HEK293 (cell line): ENCODE measurements around the gene CNKSR3.

ENCODE experiments used
- CTCF ChIA-PET: fragments of 350-600 bp; formaldehyde crosslinking; extraction: SDS; loops from one replicate; lab custom pipeline; 2021; ENCODE audit warnings: antibody characterized with exemption; lab: Yijun Ruan, JAX
- POLR2A ChIA-PET: fragments of 300-600 bp; formaldehyde crosslinking; extraction: SDS; loops from one replicate; lab custom pipeline; 2020; ENCODE audit warnings: antibody characterized with exemption, inconsistent platforms; lab: Yijun Ruan, JAX
- H3K27ac ChIP-seq: fragments of 200-500 bp; sonication (Bioruptor generic); 2 replicates; pipeline ENCODE4 v1.5.1; 2014; ENCODE audit warnings: low read depth, low read length, control low read depth, inconsistent platforms; ENCODE audit errors: extremely low read depth
- H3K36me3 ChIP-seq, 2 experiments: fragments of 200-500 bp in 1 of 2; sonication (Bioruptor generic) in 1 of 2; 1 replicate in 1 of 2; 2 replicates in 1 of 2; pipeline ENCODE4 v1.5.1; 2014 to 2017; ENCODE audit warnings: inconsistent platforms in 2 of 2, low read length in 2 of 2; ENCODE audit not compliant: control insufficient read depth in 2 of 2, insufficient read depth in 1 of 2
- H3K4me1 ChIP-seq: fragments of 200-500 bp; sonication (Bioruptor generic); 2 replicates; pipeline ENCODE4 v1.5.1; 2014; ENCODE audit warnings: mild to moderate bottlenecking, low read length, inconsistent platforms; ENCODE audit not compliant: control insufficient read depth, insufficient read depth
- H3K4me3 ChIP-seq: 2 replicates; pipeline ENCODE4 v1.5.1; 2011; ENCODE audit warnings: low read depth, mild to moderate bottlenecking, control low read depth, low read length, moderate library complexity
- H3K9me3 ChIP-seq: fragments of 200-500 bp; sonication (Bioruptor generic); 2 replicates; pipeline ENCODE4 v1.5.1; 2014; ENCODE audit warnings: low read depth, low read length, inconsistent platforms; ENCODE audit not compliant: control insufficient read depth, insufficient read depth
- ZNF184 ChIP-seq: fragments of 450-650 bp; IDR thresholded peaks from 2 replicates; pipeline ENCODE4 v1.5.1; 2018; ENCODE audit warnings: missing biosample characterization, mild to moderate bottlenecking, missing genetic modification characterization
- ZNF2 ChIP-seq: fragments of 450-650 bp; formaldehyde crosslinking; IDR thresholded peaks from 2 replicates; pipeline ENCODE4 v1.5.1; 2016; ENCODE audit warnings: missing biosample characterization, missing genetic modification characterization
- ZNF324 ChIP-seq: fragments of 450-650 bp; formaldehyde crosslinking; IDR thresholded peaks from 2 replicates; pipeline ENCODE4 v1.5.1; 2016; ENCODE audit warnings: missing biosample characterization, missing genetic modification characterization
- ZNF350 ChIP-seq: fragments of 450-650 bp; formaldehyde crosslinking; IDR thresholded peaks from 2 replicates; pipeline ENCODE4 v1.5.0; 2017; ENCODE audit warnings: missing biosample characterization, mild to moderate bottlenecking, missing genetic modification characterization
- ZNF423 ChIP-seq: fragments of 450-650 bp; formaldehyde crosslinking; IDR thresholded peaks from 2 replicates; pipeline ENCODE4 v1.5.1; 2016; ENCODE audit warnings: missing biosample characterization, missing genetic modification characterization
- ZNF560 ChIP-seq: fragments of 450-650 bp; formaldehyde crosslinking; IDR thresholded peaks from 2 replicates; pipeline ENCODE4 v1.5.1; 2017; ENCODE audit warnings: missing biosample characterization, missing genetic modification characterization, borderline replicate concordance
- ZNF664 ChIP-seq: fragments of 450-650 bp; formaldehyde crosslinking; IDR thresholded peaks from 2 replicates; pipeline ENCODE4 v1.5.1; 2016; ENCODE audit warnings: missing biosample characterization, missing genetic modification characterization
- ZNF830 ChIP-seq: fragments of 450-650 bp; IDR thresholded peaks from 2 replicates; pipeline ENCODE4 v1.5.0; 2018; ENCODE audit warnings: missing biosample characterization, missing genetic modification characterization, low read depth, mild to moderate bottlenecking, moderate library complexity
- TF ChIP-seq, protein P1 (sequence below): fragments of 450-650 bp; formaldehyde crosslinking; IDR thresholded peaks from 2 replicates; pipeline ENCODE4 v1.5.1; 2017; ENCODE audit warnings: missing biosample characterization, missing genetic modification characterization
- TF ChIP-seq, protein P2 (sequence below): IDR thresholded peaks from 2 replicates; pipeline ENCODE4 v1.6.1; 2011; ENCODE audit warnings: mild to moderate bottlenecking, low read depth, low read length, borderline replicate concordance
- TF ChIP-seq, protein P3 (sequence below): fragments of 450-650 bp; formaldehyde crosslinking; IDR thresholded peaks from 2 replicates; pipeline ENCODE4 v1.5.1; 2017; ENCODE audit warnings: missing biosample characterization, missing genetic modification characterization
- TF ChIP-seq, protein P4 (sequence below): fragments of 450-650 bp; formaldehyde crosslinking; IDR thresholded peaks from 2 replicates; pipeline ENCODE4 v1.5.1; 2016; ENCODE audit warnings: missing biosample characterization, missing genetic modification characterization, borderline replicate concordance
- TF ChIP-seq, protein P5 (sequence below): fragments of 450-650 bp; formaldehyde crosslinking; IDR thresholded peaks from 2 replicates; pipeline ENCODE4 v1.5.1; 2016; ENCODE audit warnings: missing biosample characterization, missing genetic modification characterization
- TF ChIP-seq, protein P6 (sequence below): fragments of 450-650 bp; formaldehyde crosslinking; IDR thresholded peaks from 2 replicates; pipeline ENCODE4 v1.5.1; 2016; ENCODE audit warnings: missing biosample characterization, missing genetic modification characterization
- TF ChIP-seq, protein P7 (sequence below): fragments of 450-650 bp; formaldehyde crosslinking; IDR thresholded peaks from 2 replicates; pipeline ENCODE4 v1.5.1; 2016; ENCODE audit warnings: missing biosample characterization, missing genetic modification characterization

The CNKSR3 gene

DNA sequence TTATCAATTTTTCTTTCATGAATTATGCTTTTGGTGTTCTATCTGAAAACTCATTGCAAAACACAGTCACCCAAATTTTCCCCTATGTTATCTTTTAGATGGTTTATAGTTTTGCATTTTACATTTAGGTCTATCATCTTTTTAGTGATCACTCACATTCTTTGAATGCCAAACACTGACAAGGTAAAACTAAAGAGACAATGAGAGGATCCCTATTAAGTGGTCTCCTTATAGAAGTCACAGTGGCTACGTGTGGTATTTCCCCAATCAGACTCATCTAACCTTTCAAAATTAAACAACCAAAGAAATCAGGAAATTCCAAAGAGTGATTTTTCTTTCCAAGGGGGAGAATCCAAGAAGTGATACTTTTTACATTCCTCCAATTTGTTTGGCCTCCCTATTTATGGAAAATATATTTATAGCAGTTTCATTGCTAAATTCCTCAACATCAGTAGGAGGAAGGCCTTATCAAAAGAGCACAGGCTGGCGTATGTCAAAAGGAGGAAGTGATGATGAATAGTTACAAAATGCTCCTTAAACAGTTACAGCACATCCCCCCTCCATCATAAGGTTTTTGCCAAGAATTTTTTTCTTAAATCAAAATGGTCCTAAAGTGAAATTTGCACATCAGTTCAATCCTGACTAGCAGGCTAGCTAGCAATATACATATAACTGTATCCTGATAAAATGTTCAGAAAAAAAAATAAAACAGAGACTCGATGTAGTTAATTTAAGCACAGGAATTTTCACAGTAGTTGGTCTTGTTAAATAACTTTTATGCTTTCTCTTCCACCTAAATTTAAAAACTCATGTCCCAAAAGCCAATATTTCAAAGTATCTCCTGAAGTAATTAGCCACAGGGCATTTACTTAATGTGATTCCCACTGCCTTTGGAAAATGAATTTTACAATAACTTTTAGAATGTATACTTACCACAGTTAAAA lies 77.7 kb downstream of the CNKSR3 start (continued):
- TF ChIP-seq, protein P1, sequence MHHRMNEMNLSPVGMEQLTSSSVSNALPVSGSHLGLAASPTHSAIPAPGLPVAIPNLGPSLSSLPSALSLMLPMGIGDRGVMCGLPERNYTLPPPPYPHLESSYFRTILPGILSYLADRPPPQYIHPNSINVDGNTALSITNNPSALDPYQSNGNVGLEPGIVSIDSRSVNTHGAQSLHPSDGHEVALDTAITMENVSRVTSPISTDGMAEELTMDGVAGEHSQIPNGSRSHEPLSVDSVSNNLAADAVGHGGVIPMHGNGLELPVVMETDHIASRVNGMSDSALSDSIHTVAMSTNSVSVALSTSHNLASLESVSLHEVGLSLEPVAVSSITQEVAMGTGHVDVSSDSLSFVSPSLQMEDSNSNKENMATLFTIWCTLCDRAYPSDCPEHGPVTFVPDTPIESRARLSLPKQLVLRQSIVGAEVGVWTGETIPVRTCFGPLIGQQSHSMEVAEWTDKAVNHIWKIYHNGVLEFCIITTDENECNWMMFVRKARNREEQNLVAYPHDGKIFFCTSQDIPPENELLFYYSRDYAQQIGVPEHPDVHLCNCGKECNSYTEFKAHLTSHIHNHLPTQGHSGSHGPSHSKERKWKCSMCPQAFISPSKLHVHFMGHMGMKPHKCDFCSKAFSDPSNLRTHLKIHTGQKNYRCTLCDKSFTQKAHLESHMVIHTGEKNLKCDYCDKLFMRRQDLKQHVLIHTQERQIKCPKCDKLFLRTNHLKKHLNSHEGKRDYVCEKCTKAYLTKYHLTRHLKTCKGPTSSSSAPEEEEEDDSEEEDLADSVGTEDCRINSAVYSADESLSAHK (tag by site-specific recombination), result no peak
- no peak for TF ChIP-seq ZNF2 (tag by site-specific recombination)
- no peak for TF ChIP-seq ZNF664 (tag by site-specific recombination)

DNA sequence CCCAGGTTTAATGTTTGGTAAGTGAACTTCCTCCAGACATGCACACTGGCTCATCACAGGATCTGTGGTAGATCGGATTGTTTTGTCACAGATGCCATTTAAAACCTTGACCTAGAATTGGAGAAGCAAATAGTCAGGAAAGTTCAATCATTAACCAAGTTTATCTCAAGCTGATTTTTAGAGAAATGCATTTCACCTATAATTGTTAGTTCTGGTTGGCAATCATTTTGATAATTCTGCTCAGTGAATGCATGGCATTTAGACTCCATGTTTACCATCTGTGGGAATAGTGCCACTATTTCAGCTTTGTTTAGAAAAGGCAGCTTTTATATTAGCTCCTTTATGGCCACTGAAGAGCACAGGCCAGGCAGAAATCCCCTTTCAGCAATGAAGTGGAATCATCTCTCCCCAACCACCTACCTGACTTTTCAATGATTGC lies 80.0 kb downstream of the CNKSR3 start:
- CTCF ChIA-PET, result interaction anchor here (0.6 kb wide), 1 partner anchor 11 kb away, joined by 3 read pairs; no protein-coding TSS in a partner anchor
- Histone ChIP-seq H3K36me3 (peaks cover 0 to 50% of the 10 kb centered on the region in 2 experiments; a peak in 1 of 3 replicates), H3K4me3 (no peak overlapping the region), H3K9me3 (no peaks in the 10 kb centered on the region), H3K4me1 (no peaks in the 10 kb centered on the region), H3K27ac (no peak overlapping the region)
- POLR2A ChIA-PET, result no interaction called here
- TF ChIP-seq, protein P2, sequence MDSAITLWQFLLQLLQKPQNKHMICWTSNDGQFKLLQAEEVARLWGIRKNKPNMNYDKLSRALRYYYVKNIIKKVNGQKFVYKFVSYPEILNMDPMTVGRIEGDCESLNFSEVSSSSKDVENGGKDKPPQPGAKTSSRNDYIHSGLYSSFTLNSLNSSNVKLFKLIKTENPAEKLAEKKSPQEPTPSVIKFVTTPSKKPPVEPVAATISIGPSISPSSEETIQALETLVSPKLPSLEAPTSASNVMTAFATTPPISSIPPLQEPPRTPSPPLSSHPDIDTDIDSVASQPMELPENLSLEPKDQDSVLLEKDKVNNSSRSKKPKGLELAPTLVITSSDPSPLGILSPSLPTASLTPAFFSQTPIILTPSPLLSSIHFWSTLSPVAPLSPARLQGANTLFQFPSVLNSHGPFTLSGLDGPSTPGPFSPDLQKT, result no peak
- TF ChIP-seq ZNF350, result no peak
- TF ChIP-seq, protein P3, sequence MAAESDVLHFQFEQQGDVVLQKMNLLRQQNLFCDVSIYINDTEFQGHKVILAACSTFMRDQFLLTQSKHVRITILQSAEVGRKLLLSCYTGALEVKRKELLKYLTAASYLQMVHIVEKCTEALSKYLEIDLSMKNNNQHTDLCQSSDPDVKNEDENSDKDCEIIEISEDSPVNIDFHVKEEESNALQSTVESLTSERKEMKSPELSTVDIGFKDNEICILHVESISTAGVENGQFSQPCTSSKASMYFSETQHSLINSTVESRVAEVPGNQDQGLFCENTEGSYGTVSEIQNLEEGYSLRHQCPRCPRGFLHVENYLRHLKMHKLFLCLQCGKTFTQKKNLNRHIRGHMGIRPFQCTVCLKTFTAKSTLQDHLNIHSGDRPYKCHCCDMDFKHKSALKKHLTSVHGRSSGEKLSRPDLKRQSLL (tag by site-specific recombination), result no peak
- no peak for TF ChIP-seq ZNF423 (tag by site-specific recombination)
- no peak for TF ChIP-seq ZNF830 (tag by site-specific recombination)
- no peak for TF ChIP-seq ZNF184
- no peak for TF ChIP-seq ZNF560 (tag by site-specific recombination)
- TF ChIP-seq, protein P4, sequence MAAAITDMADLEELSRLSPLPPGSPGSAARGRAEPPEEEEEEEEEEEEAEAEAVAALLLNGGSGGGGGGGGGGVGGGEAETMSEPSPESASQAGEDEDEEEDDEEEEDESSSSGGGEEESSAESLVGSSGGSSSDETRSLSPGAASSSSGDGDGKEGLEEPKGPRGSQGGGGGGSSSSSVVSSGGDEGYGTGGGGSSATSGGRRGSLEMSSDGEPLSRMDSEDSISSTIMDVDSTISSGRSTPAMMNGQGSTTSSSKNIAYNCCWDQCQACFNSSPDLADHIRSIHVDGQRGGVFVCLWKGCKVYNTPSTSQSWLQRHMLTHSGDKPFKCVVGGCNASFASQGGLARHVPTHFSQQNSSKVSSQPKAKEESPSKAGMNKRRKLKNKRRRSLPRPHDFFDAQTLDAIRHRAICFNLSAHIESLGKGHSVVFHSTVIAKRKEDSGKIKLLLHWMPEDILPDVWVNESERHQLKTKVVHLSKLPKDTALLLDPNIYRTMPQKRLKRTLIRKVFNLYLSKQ (tag by site-specific recombination), result no peak
- no peak for TF ChIP-seq ZNF324 (tag by site-specific recombination)
- TF ChIP-seq, protein P5, sequence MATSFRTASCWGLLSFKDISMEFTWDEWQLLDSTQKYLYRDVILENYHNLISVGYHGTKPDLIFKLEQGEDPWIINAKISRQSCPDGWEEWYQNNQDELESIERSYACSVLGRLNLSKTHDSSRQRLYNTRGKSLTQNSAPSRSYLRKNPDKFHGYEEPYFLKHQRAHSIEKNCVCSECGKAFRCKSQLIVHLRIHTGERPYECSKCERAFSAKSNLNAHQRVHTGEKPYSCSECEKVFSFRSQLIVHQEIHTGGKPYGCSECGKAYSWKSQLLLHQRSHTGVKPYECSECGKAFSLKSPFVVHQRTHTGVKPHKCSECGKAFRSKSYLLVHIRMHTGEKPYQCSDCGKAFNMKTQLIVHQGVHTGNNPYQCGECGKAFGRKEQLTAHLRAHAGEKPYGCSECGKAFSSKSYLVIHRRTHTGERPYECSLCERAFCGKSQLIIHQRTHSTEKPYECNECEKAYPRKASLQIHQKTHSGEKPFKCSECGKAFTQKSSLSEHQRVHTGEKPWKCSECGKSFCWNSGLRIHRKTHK (tag by site-specific recombination), result no peak
- TF ChIP-seq, protein P6, sequence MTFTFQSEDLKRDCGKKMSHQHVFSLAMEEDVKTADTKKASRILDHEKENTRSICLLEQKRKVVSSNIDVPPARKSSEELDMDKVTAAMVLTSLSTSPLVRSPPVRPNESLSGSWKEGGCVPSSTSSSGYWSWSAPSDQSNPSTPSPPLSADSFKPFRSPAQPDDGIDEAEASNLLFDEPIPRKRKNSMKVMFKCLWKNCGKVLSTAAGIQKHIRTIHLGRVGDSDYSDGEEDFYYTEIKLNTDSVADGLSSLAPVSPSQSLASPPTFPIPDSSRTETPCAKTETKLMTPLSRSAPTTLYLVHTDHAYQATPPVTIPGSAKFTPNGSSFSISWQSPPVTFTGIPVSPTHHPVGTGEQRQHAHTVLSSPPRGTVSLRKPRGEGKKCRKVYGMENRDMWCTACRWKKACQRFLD, result no peak
- TF ChIP-seq, protein P7, sequence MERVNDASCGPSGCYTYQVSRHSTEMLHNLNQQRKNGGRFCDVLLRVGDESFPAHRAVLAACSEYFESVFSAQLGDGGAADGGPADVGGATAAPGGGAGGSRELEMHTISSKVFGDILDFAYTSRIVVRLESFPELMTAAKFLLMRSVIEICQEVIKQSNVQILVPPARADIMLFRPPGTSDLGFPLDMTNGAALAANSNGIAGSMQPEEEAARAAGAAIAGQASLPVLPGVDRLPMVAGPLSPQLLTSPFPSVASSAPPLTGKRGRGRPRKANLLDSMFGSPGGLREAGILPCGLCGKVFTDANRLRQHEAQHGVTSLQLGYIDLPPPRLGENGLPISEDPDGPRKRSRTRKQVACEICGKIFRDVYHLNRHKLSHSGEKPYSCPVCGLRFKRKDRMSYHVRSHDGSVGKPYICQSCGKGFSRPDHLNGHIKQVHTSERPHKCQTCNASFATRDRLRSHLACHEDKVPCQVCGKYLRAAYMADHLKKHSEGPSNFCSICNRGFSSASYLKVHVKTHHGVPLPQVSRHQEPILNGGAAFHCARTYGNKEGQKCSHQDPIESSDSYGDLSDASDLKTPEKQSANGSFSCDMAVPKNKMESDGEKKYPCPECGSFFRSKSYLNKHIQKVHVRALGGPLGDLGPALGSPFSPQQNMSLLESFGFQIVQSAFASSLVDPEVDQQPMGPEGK (tag by site-specific recombination), result no peak
